K562 (cell line): ENCODE results near the gene NUAK1. TPM values are rescaled to one million over a fixed set of nuclear protein-coding genes. Genes with fewer than 3 reads are reported as not detected.

Experiments
- CBFB ChIP-seq: sonication (generic); formaldehyde crosslinking; IDR thresholded peaks from 2 replicates; pipeline ENCODE4 v1.4.0; 2020; ENCODE audit warnings: mild to moderate bottlenecking, missing genetic modification reagents
- CREM ChIP-seq: IDR thresholded peaks from 2 replicates; pipeline ENCODE4 v1.6.1; 2014; ENCODE audit warnings: antibody characterized with exemption, low read depth
- EHMT2 ChIP-seq: fragments of 450-650 bp; IDR thresholded peaks from 2 replicates; pipeline ENCODE4 v1.6.1; 2018; ENCODE audit warnings: antibody characterized with exemption
- FOXK2 ChIP-seq, 2 experiments: fragments of 450-650 bp; IDR thresholded peaks in 1 of 2; conservative IDR thresholded peaks in 1 of 2; 2 replicates each; pipeline ENCODE4 v1.6.1; 2016; ENCODE audit warnings: low read depth in 2 of 2, mild to moderate bottlenecking in 1 of 2
- GABPA ChIP-seq: fragments of 200-800 bp; sonication (Bioruptor generic); conservative IDR thresholded peaks from 2 replicates; pipeline ENCODE4 v1.6.1; 2016; ENCODE audit warnings: low read depth, missing genetic modification characterization, missing compliant biosample characterization
- IFI16 ChIP-seq: fragments of 250-450 bp; sonication (Bioruptor Pico); IDR thresholded peaks from 2 replicates; pipeline ENCODE4 v2.1.2; 2022; ENCODE audit warnings: mild to moderate bottlenecking, inconsistent platforms
- NR2C1 ChIP-seq, 2 experiments: fragments of 450-650 bp; IDR thresholded peaks; 2 replicates each; pipeline ENCODE4 v1.6.1; 2017; ENCODE audit warnings: mild to moderate bottlenecking in 2 of 2, antibody characterized with exemption in 1 of 2, inconsistent platforms in 1 of 2, missing compliant biosample characterization in 1 of 2, missing genetic modification characterization in 1 of 2
- NR4A1 ChIP-seq, 2 experiments: fragments of 250-450 bp in 1 of 2; fragments of 450-650 bp in 1 of 2; sonication (Bioruptor Pico) in 1 of 2; IDR thresholded peaks; 2 replicates each; pipeline versions ENCODE4 v1.4.0 to v1.6.1; 2016 to 2020; ENCODE audit warnings: mild to moderate bottlenecking in 2 of 2, missing compliant biosample characterization in 1 of 2, missing genetic modification characterization in 1 of 2, moderate library complexity in 1 of 2
- PBX2 ChIP-seq, 2 experiments: IDR thresholded peaks in 1 of 2; conservative IDR thresholded peaks in 1 of 2; 2 replicates each; pipeline ENCODE4 v1.6.1; 2016; ENCODE audit warnings: low read depth in 2 of 2, mild to moderate bottlenecking in 1 of 2, missing compliant biosample characterization in 1 of 2, missing genetic modification characterization in 1 of 2, moderate library complexity in 1 of 2
- POLR2A ChIP-seq: fragments of 450-650 bp; conservative IDR thresholded peaks from 2 replicates; pipeline ENCODE4 v1.6.1; 2016
- STAG1 ChIP-seq: sonication (generic); formaldehyde crosslinking; IDR thresholded peaks from 2 replicates; pipeline ENCODE4 v1.5.0; 2020; ENCODE audit warnings: missing genetic modification reagents, borderline replicate concordance
- TAF9B ChIP-seq: fragments of 450-650 bp; IDR thresholded peaks from 2 replicates; pipeline ENCODE4 v1.6.1; 2018; ENCODE audit warnings: mild to moderate bottlenecking; ENCODE audit not compliant: partially characterized antibody
- TBL1XR1 ChIP-seq, 2 experiments: IDR thresholded peaks; 2 replicates each; pipeline ENCODE4 v1.6.1; 2012; ENCODE audit warnings: improper control_type of control experiment in 2 of 2, low read length in 2 of 2, mild to moderate bottlenecking in 1 of 2
- UBTF ChIP-seq, 2 experiments: IDR thresholded peaks; 2 replicates each; pipeline ENCODE4 v1.6.1; 2012; ENCODE audit warnings: improper control_type of control experiment in 2 of 2, low read depth in 2 of 2, low read length in 2 of 2, borderline replicate concordance in 1 of 2
- ZKSCAN8 ChIP-seq: fragments of 200-800 bp; sonication (Bioruptor generic); IDR thresholded peaks from 2 replicates; pipeline ENCODE4 v1.6.1; 2016; ENCODE audit warnings: missing genetic modification characterization, missing compliant biosample characterization
- polyA plus RNA-seq, 8 experiments: library from polyadenylated mRNA; depleted of rRNA in 4 of 8; stranded (reverse) in 5 of 8; unstranded in 3 of 8; fragments of >200 nt; fragmentation: Nextera tagmentation in 2 of 8; fragmentation: Illumina TruSeq in 1 of 8; extraction: Ambion mirVana in 2 of 8; extraction: Trizol in 1 of 8; gene quantifications; 2 replicates each; pipeline versions ENCODE4 v1.2.1 to v1.2.3, GENCODE V29; 2011 to 2014; ENCODE audit warnings: inconsistent platforms in 1 of 8, missing spikeins in 1 of 8
- total RNA-seq, 7 experiments: library from RNA; depleted of rRNA in 6 of 7; stranded (reverse); fragments of >200 nt in 6 of 7; fragmentation: Illumina TruSeq in 2 of 7; extraction: Trizol in 2 of 7; gene quantifications; 2 replicates each; pipeline versions ENCODE4 v1.2.1 to v1.2.3, GENCODE V29; 2011 to 2021; ENCODE audit warnings: low replicate concordance in 1 of 7
- TF ChIP-seq, protein P1 (sequence below): fragments of 250-450 bp; sonication (Bioruptor Pico); IDR thresholded peaks from 2 replicates; pipeline ENCODE4 v1.8.0; 2022; ENCODE audit warnings: moderate library complexity, mild to moderate bottlenecking, inconsistent platforms
- TF ChIP-seq, protein P2 (sequence below): fragments of 450-650 bp; IDR thresholded peaks from 2 replicates; pipeline ENCODE4 v1.6.1; 2016; ENCODE audit warnings: mild to moderate bottlenecking

NUAK1 gene
- total and polyA plus RNA-seq, 9 of the 15 experiments (the other 6 are each of a cell fraction or from before 2014, with no cell fraction given): 0.02 TPM; not detected in 8

DNA sequence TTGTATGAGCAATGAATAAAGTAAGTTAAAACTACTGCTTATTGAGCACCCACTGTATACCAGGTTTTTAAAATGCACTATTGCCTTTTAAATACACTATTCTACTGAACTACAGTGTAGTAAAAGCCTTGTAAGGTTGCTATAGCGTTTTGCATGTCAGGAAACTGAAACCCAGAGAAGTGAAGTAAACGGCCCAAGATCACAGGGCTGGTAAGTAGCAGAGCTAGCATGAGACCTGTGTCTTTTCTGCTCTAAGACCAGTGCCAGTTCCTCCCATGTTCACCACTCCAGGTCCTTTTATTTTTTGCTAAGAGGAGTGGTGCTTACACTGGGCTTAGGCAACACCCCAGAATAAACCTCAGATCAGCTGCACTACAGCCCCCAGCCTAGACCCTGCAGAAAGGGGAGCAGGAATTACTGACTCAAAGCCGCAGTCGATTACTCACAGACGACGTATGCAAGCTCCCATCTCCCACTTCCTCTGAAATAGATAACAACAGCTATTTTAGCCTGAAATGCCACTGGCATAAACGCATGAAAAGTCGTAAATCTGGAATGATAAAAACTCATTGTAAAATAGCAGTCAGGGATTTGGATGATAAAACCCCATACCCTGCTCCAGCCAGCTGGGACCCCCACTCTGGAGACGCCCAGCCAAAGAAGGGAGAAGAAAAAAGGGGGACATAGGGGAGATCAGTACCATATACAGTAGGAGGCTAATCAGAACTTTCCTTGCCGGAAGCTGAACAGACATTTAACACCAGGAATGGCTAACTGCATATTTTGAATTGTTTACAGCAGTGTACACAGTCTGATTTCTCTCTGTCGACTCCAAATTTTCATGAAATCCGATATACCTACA is 108.3 kb downstream of the NUAK1 start (continued):
- no peak for TF ChIP-seq PBX2 (CRISPR knock-in tag; IDR thresholded peaks at IDR 0.05; ENCODE audit: low read depth)
- no peak for TF ChIP-seq PBX2 (tag; conservative IDR thresholded peaks at IDR 0.05; ENCODE audit: low read depth)
- TF ChIP-seq NR2C1 (IDR thresholded peaks at IDR 0.05): no peak
- no peak for TF ChIP-seq NR2C1 (tag; IDR thresholded peaks at IDR 0.05)
- TF ChIP-seq UBTF (IDR thresholded peaks at IDR 0.05; ENCODE audit: borderline replicate concordance in 1 of 2, low read depth in 2 of 2, low read length in 2 of 2): no peak
- TF ChIP-seq ZKSCAN8 (CRISPR knock-in tag): peak; percentile 91
- TF ChIP-seq POLR2A: no peak
- no peak for TF ChIP-seq CBFB (CRISPR knock-in tag)
- no peak for TF ChIP-seq TAF9B
- 0 out of 2 replicates have a peak, but pooled peaks have one; percentile 29 for TF ChIP-seq GABPA (tag)
- TF ChIP-seq TBL1XR1 (IDR thresholded peaks at IDR 0.05; ENCODE audit: low read length in 2 of 2): no peak
- no peak for TF ChIP-seq STAG1 (CRISPR knock-in tag)
- TF ChIP-seq CREM: peak; percentile 39; the same call in 1 of the 2 replicates
- no peak for TF ChIP-seq IFI16 (CRISPR knock-in tag)
- TF ChIP-seq, protein P1, sequence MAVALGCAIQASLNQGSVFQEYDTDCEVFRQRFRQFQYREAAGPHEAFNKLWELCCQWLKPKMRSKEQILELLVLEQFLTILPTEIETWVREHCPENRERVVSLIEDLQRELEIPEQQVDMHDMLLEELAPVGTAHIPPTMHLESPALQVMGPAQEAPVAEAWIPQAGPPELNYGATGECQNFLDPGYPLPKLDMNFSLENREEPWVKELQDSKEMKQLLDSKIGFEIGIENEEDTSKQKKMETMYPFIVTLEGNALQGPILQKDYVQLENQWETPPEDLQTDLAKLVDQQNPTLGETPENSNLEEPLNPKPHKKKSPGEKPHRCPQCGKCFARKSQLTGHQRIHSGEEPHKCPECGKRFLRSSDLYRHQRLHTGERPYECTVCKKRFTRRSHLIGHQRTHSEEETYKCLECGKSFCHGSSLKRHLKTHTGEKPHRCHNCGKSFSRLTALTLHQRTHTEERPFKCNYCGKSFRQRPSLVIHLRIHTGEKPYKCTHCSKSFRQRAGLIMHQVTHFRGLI (CRISPR knock-in tag): no peak
- no peak for TF ChIP-seq NR4A1 (CRISPR knock-in tag; IDR thresholded peaks at IDR 0.05)
- no peak for TF ChIP-seq NR4A1 (tag; IDR thresholded peaks at IDR 0.05)
- TF ChIP-seq, protein P2, sequence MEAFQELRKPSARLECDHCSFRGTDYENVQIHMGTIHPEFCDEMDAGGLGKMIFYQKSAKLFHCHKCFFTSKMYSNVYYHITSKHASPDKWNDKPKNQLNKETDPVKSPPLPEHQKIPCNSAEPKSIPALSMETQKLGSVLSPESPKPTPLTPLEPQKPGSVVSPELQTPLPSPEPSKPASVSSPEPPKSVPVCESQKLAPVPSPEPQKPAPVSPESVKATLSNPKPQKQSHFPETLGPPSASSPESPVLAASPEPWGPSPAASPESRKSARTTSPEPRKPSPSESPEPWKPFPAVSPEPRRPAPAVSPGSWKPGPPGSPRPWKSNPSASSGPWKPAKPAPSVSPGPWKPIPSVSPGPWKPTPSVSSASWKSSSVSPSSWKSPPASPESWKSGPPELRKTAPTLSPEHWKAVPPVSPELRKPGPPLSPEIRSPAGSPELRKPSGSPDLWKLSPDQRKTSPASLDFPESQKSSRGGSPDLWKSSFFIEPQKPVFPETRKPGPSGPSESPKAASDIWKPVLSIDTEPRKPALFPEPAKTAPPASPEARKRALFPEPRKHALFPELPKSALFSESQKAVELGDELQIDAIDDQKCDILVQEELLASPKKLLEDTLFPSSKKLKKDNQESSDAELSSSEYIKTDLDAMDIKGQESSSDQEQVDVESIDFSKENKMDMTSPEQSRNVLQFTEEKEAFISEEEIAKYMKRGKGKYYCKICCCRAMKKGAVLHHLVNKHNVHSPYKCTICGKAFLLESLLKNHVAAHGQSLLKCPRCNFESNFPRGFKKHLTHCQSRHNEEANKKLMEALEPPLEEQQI: no peak
- no peak for TF ChIP-seq EHMT2
- no peak for TF ChIP-seq FOXK2 (conservative IDR thresholded peaks at IDR 0.05 in 1 of 2, IDR thresholded peaks at IDR 0.05 in 1 of 2; ENCODE audit: low read depth in 2 of 2)
